Neuronal stem cell (in vitro differentiated cells): ENCODE measurements around the gene CYB561.

Experiments used
- DNase-seq: peaks from one replicate; pipeline ENCODE4 v3.0.0-alpha.2; 2013; ENCODE audit warnings: low spot score
- H2AFZ ChIP-seq: one replicate; pipeline ENCODE4 v1.6.1; 2013; ENCODE audit warnings: mild to moderate bottlenecking, low read length, inconsistent platforms
- H2AK5ac ChIP-seq: 2 replicates; pipeline ENCODE4 v1.6.1; 2013; ENCODE audit warnings: low read depth, mild to moderate bottlenecking, inconsistent platforms, low read length, moderate library complexity, mixed read lengths
- H2BK120ac ChIP-seq: 2 replicates; pipeline ENCODE4 v1.6.1; 2013; ENCODE audit warnings: low read depth, mild to moderate bottlenecking, inconsistent platforms, low read length, moderate library complexity, mixed read lengths
- H2BK12ac ChIP-seq: one replicate; pipeline ENCODE4 v1.6.1; 2013; ENCODE audit warnings: low read length, inconsistent platforms
- H2BK15ac ChIP-seq: 2 replicates; pipeline ENCODE4 v1.6.1; 2013; ENCODE audit warnings: mild to moderate bottlenecking, low read length, inconsistent platforms, mixed read lengths
- H2BK5ac ChIP-seq: one replicate; pipeline ENCODE4 v1.6.1; 2013; ENCODE audit warnings: inconsistent platforms, mild to moderate bottlenecking, low read length, moderate library complexity
- H3K14ac ChIP-seq: one replicate; pipeline ENCODE4 v1.6.1; 2013; ENCODE audit warnings: low read length, inconsistent platforms
- H3K18ac ChIP-seq: 2 replicates; pipeline ENCODE4 v1.6.1; 2013; ENCODE audit warnings: low read length, inconsistent platforms
- H3K23ac ChIP-seq: 2 replicates; pipeline ENCODE4 v1.6.1; 2013; ENCODE audit warnings: low read depth, mild to moderate bottlenecking, mixed read lengths, low read length, inconsistent platforms; ENCODE audit not compliant: poor library complexity
- H3K27ac ChIP-seq: replicated peaks from 3 replicates; pipeline ENCODE4 v1.5.1; 2013; ENCODE audit warnings: low read length, inconsistent platforms
- H3K27me3 ChIP-seq, 3 experiments: 2 replicates each; pipeline ENCODE4 v1.6.1; 2013; ENCODE audit warnings: low read length in 3 of 3, mild to moderate bottlenecking in 2 of 3, inconsistent platforms in 1 of 3, low read depth in 1 of 3, mixed read lengths in 1 of 3, moderate library complexity in 1 of 3; ENCODE audit not compliant: control insufficient read depth in 3 of 3, insufficient read depth in 3 of 3
- H3K36me3 ChIP-seq, 2 donors: replicated peaks in 1 of 2; 2 replicates each; pipeline ENCODE4 v1.6.1; 2013; ENCODE audit warnings: low read length in 2 of 2; ENCODE audit not compliant: control insufficient read depth in 2 of 2, insufficient read depth in 2 of 2
- H3K4ac ChIP-seq: 2 replicates; pipeline ENCODE4 v1.6.1; 2013; ENCODE audit warnings: inconsistent platforms, mild to moderate bottlenecking, low read length, moderate library complexity
- H3K4me1 ChIP-seq, 2 donors: 1 replicate in 1 of 2; 2 replicates in 1 of 2; pipeline ENCODE4 v1.6.1; 2013; ENCODE audit warnings: low read length in 2 of 2, low read depth in 1 of 2; ENCODE audit not compliant: control insufficient read depth in 2 of 2, insufficient read depth in 1 of 2
- H3K4me2 ChIP-seq: one replicate; pipeline ENCODE4 v1.6.1; 2013; ENCODE audit warnings: mild to moderate bottlenecking, low read length, inconsistent platforms; ENCODE audit not compliant: insufficient read depth, poor library complexity, severe bottlenecking
- H3K4me3 ChIP-seq, 2 donors: 2 replicates each; pipeline ENCODE4 v1.5.1; 2013; ENCODE audit warnings: low read length in 2 of 2, mild to moderate bottlenecking in 2 of 2, inconsistent platforms in 1 of 2, moderate library complexity in 1 of 2
- H3K79me1 ChIP-seq: one replicate; pipeline ENCODE4 v1.6.1; 2013; ENCODE audit warnings: low read depth, mild to moderate bottlenecking, inconsistent platforms, low read length, moderate library complexity
- H3K9ac ChIP-seq: one replicate; pipeline ENCODE4 v1.6.1; 2013; ENCODE audit warnings: mild to moderate bottlenecking, low read depth, low read length, inconsistent platforms; ENCODE audit not compliant: poor library complexity
- H3K9me3 ChIP-seq, 2 donors: replicated peaks in 1 of 2; 2 replicates each; pipeline versions ENCODE3 to v1.6.1; 2013; ENCODE audit warnings: low read length in 2 of 2, mild to moderate bottlenecking in 2 of 2, inconsistent platforms in 1 of 2, low read depth in 1 of 2, mixed read lengths in 1 of 2, moderate library complexity in 1 of 2; ENCODE audit not compliant: control insufficient read depth in 2 of 2, insufficient read depth in 1 of 2
- H4K8ac ChIP-seq: one replicate; pipeline ENCODE4 v1.6.1; 2013; ENCODE audit warnings: low read depth, mild to moderate bottlenecking, inconsistent platforms, low read length, moderate library complexity
- H4K91ac ChIP-seq: one replicate; pipeline ENCODE4 v1.6.1; 2013; ENCODE audit warnings: low read length, low read depth, mild to moderate bottlenecking, inconsistent platforms; ENCODE audit not compliant: poor library complexity
- WGBS, 2 donors: extraction: QIAGEN DNeasy Blood & Tissue Kit; methylation state at CpG; one replicate each; pipeline ENCODE4 v1.1.7; 2013; ENCODE audit warnings: missing lambda C conversion rate in 2 of 2, mixed read lengths in 1 of 2; ENCODE audit not compliant: insufficient read length in 2 of 2, insufficient replicate concordance in 1 of 2; ENCODE audit errors: extremely low coverage in 2 of 2; 5-methylcytosine and 5-hydroxymethylcytosine counted together

CYB561 gene

DNA sequence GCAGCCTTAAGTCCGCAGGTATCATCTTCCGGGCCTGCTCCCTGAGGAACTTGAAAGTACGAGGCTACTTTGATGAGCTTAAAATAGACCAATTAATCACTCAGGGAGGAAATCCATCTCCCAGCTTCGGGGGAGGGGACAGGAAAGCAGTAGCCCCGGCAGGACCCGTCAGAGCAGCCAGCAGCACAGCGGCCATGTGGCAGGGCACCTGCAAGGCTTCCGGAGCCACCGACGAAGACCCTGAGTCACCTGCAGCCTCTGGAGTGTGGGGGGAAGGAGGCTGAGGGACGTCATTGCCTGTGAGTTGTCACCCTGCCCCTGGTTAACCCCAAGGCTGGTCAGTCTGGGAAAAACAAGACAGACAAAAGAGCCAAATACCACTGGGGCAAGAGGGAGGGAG lies 4.4 kb upstream of the CYB561 start:
- Histone ChIP-seq H3K9ac (no peak overlapping the region), H2AK5ac (no peak overlapping the region), H3K4me2 (no peak overlapping the region), H4K8ac (no peak overlapping the region), H3K27me3 (peaks cover 0 to 47% (median 11%) of the 10 kb centered on the region in 3 experiments), H3K14ac (no peak overlapping the region), H3K18ac (peak overlapping the region; percentile 66), H2BK5ac (no peak overlapping the region), H3K9me3 (peaks cover 0 to 1% of the 10 kb centered on the region in 2 donors), H2BK120ac (no peak overlapping the region), H3K23ac (no peak overlapping the region), H3K36me3 (no peaks in the 10 kb centered on the region), H2BK12ac (no peak overlapping the region), H3K4me3 (no peak overlapping the region), H2BK15ac (no peak overlapping the region), H4K91ac (no peak overlapping the region), H3K4ac (no peak overlapping the region), H2AFZ (peak overlapping the region; percentile 64), H3K79me1 (no peaks in the 10 kb centered on the region), H3K27ac (no peak overlapping the region), H3K4me1 (peaks cover 0 to 10% of the 10 kb centered on the region in 2 donors)
- no peak for DNase-seq
- no CpG with 5 or more reads among the region's 11 CpGs for WGBS, 2 donors

DNA sequence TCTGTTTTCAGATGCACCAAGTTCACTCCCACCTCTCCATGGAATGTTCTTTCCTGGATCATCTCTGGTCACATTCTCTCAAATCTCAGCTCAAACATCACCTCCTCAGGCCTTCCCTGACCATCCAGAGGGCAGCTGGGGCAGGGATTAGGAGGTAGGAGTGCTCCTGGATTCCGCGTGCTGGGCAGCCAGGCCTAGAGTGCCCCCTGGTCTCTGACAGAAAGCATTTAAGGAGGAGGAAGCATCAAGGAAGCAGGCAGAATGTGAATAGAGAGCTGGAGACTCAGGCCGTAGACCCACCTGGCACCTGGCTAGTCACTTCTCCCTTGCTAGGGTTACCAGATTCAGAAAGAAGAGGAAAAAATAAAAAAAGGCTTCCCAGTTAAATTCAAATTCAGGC lies 2.5 kb upstream of the CYB561 start:
- Histone ChIP-seq H2AK5ac (no peak overlapping the region), H3K4me3 (no peak overlapping the region), H4K8ac (no peak overlapping the region), H3K23ac (no peak overlapping the region), H4K91ac (no peak overlapping the region), H3K27me3 (peaks cover 0 to 65% (median 15%) of the 10 kb centered on the region in 3 experiments), H3K9me3 (no peaks in the 10 kb centered on the region), H2BK5ac (no peak overlapping the region), H3K4me1 (peaks cover 0 to 13% of the 10 kb centered on the region in 2 donors), H2BK12ac (no peak overlapping the region), H3K9ac (no peak overlapping the region), H3K18ac (no peak overlapping the region), H3K36me3 (no peaks in the 10 kb centered on the region), H3K14ac (no peak overlapping the region), H2BK15ac (no peak overlapping the region), H3K4me2 (no peak overlapping the region), H3K79me1 (no peaks in the 10 kb centered on the region), H3K4ac (no peak overlapping the region), H2AFZ (no peak overlapping the region), H2BK120ac (no peak overlapping the region), H3K27ac (no peak overlapping the region)
- WGBS, 2 donors: no CpG with 5 or more reads among the region's 3 CpGs
- no peak for DNase-seq

DNA sequence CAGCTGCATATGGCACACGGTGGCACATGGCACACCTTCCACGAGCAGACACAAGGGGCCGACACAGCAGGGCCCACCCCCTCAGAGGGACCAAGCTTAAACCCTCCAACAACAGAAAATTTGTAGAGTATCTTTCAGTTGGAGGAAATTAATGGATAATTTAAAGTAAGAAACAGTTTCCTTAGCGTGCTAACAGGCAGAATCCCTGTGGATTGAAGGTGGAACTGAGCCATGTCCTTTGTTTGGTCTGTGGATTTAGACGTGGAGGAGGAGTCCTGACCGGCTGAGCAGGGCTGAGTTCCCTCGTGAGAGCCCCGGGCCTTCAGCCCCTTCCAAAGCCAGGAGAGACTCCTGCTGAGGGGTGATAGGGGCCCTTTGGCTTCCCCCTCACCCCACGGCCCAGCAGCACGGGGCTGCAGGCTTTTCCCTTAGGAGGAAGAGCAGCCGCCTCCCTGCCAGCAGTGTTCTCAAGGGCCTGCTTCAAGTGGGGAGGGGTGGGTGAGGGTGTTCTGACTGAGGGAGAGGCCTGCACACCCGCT lies 1.4 kb upstream of the CYB561 start:
- peak overlapping the region; percentile 96 for H3K18ac ChIP-seq
- H3K14ac ChIP-seq: no peak overlapping the region
- no peak overlapping the region for H3K4me2 ChIP-seq
- no CpG with 5 or more reads among the region's 12 CpGs for WGBS, 2 donors
- peak overlapping the region; percentile 70 for H2AK5ac ChIP-seq
- H2BK15ac ChIP-seq: peak overlapping the region; percentile 64
- peaks cover 0 to 64% (median 15%) of the 10 kb centered on the region in 3 experiments for H3K27me3 ChIP-seq
- no peak overlapping the region for H4K91ac ChIP-seq
- H3K36me3 ChIP-seq: no peaks in the 10 kb centered on the region
- DNase-seq: no peak
- H3K4me3 ChIP-seq: peak overlapping the region in 1 of 2 donors; percentile 57
- no peaks in the 10 kb centered on the region for H3K79me1 ChIP-seq
- H3K4ac ChIP-seq: no peak overlapping the region
- peak overlapping the region; percentile 99 for H2AFZ ChIP-seq
- H3K9me3 ChIP-seq: peaks cover 0 to 2% of the 10 kb centered on the region in 2 donors
- no peak overlapping the region for H2BK5ac ChIP-seq
- H3K23ac ChIP-seq: no peak overlapping the region
- no peak overlapping the region for H2BK120ac ChIP-seq
- H2BK12ac ChIP-seq: no peak overlapping the region
- peaks cover 0 to 15% of the 10 kb centered on the region in 2 donors for H3K4me1 ChIP-seq
- H4K8ac ChIP-seq: no peak overlapping the region
- H3K27ac ChIP-seq: no peak overlapping the region
- H3K9ac ChIP-seq: peak overlapping the region; percentile 18

DNA sequence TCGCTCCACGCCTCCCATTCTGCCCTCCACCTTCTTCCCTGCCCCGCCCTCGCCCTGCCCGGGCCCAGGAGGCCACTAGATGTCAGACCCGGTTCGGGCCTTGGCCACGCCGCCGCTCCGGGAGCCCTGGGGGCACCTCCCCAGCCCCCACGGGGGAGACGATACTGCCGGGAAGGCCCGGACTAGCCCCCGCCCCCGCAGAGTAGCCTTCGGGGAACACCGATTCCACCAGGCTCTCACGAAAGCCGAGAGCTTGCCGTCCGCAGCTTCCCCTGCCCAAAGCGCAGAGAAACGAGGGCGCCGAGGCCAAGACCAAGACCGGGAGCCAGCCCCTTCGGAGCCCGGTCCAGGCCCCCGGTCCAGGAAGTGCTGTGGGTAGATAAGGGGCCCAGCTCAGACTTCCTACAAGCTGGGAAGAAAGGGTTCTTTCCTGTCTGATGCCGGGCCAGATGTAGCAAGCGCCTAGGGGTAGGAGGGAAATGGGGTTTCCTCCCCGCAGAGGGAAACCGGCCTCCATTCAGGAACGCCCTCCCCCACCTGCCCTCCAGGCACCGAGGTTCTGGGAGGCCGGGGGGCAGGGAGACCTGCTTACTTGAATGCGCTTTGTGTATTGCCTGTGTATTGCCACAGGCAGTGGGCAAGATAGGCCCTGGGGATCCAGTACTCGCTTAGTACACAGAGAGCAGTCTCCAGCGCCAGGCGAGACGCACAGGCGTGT lies 806 bp upstream of the CYB561 start:
- DNase-seq: no peak
- Histone ChIP-seq H2BK15ac (peak overlapping the region; percentile 64), H2AK5ac (peak overlapping the region; percentile 70), H2BK120ac (no peak overlapping the region), H3K4me1 (peaks cover 0 to 15% of the 10 kb centered on the region in 2 donors), H4K8ac (peak overlapping the region; percentile 9), H3K4me2 (peak overlapping the region; percentile 94), H3K36me3 (no peaks in the 10 kb centered on the region), H4K91ac (no peak overlapping the region), H2AFZ (peak overlapping the region; percentile 99), H2BK5ac (no peak overlapping the region), H3K18ac (peak overlapping the region; percentile 96), H2BK12ac (peak overlapping the region; percentile 66), H3K9ac (peak overlapping the region; percentile 18), H3K4ac (peak overlapping the region; percentile 67), H3K79me1 (no peaks in the 10 kb centered on the region), H3K9me3 (peaks cover 0 to 2% of the 10 kb centered on the region in 2 donors), H3K23ac (peak overlapping the region; percentile 75), H3K14ac (peak overlapping the region; percentile 44), H3K4me3 (peak overlapping the region; percentile 49 to 79), H3K27ac (no peak overlapping the region), H3K27me3 (peaks cover 0 to 61% (median 15%) of the 10 kb centered on the region in 3 experiments)
- WGBS, 2 donors: no CpG with 5 or more reads among the region's 44 CpGs
